HL-60 (cell line): ENCODE measurements around the gene NMUR2.

Experiments
- DNase-seq, 2 experiments: peaks; one replicate each; pipeline ENCODE4 v3.0.0-alpha.2; 2010 to 2020; ENCODE audit warnings: low read depth in 1 of 2, low spot score in 1 of 2
- H3K27ac ChIP-seq: fragments of 250-450 bp; sonication (Bioruptor Pico); replicated peaks from 2 replicates; pipeline ENCODE4 v1.5.1; 2020; ENCODE audit warnings: mild to moderate bottlenecking, moderate library complexity
- H3K27me3 ChIP-seq: fragments of 250-450 bp; sonication (Bioruptor Pico); 2 replicates; pipeline ENCODE4 v1.5.1; 2021; ENCODE audit warnings: mild to moderate bottlenecking, moderate library complexity; ENCODE audit not compliant: insufficient read depth, poor library complexity, severe bottlenecking
- H3K4me3 ChIP-seq: replicated peaks from 2 replicates; pipeline ENCODE4 v1.5.1; 2011; ENCODE audit warnings: mild to moderate bottlenecking, control low read depth, low read length; ENCODE audit not compliant: insufficient read depth
- GABPA ChIP-seq: IDR thresholded peaks from 2 replicates; pipeline ENCODE4 v1.6.1; 2012; ENCODE audit warnings: low read depth
- POLR2AphosphoS5 ChIP-seq: IDR thresholded peaks from 2 replicates; pipeline ENCODE4 v1.6.1; 2012; ENCODE audit warnings: low read depth
- SPI1 ChIP-seq: IDR thresholded peaks from 2 replicates; pipeline ENCODE4 v1.6.1; 2012; ENCODE audit warnings: low read depth, mild to moderate bottlenecking, borderline replicate concordance
- TF ChIP-seq, protein P1 (sequence below): IDR thresholded peaks from one replicate; pipeline ENCODE4 v1.5.1; 2011; ENCODE audit warnings: low read length, control low read depth, inconsistent platforms; ENCODE audit not compliant: insufficient read depth
- TF ChIP-seq, protein P2 (sequence below): IDR thresholded peaks from 2 replicates; pipeline ENCODE4 v1.6.1; 2012; ENCODE audit warnings: low read depth; ENCODE audit not compliant: insufficient replicate concordance

The NMUR2 gene

GRCh38 chr5:152403046-152403445, 2.0 kb downstream of the NMUR2 start:
- Histone ChIP-seq H3K4me3 (no peak overlapping the region), H3K27ac (no peak overlapping the region), H3K27me3 (no peaks in the 10 kb centered on the region)
- TF ChIP-seq, protein P1, sequence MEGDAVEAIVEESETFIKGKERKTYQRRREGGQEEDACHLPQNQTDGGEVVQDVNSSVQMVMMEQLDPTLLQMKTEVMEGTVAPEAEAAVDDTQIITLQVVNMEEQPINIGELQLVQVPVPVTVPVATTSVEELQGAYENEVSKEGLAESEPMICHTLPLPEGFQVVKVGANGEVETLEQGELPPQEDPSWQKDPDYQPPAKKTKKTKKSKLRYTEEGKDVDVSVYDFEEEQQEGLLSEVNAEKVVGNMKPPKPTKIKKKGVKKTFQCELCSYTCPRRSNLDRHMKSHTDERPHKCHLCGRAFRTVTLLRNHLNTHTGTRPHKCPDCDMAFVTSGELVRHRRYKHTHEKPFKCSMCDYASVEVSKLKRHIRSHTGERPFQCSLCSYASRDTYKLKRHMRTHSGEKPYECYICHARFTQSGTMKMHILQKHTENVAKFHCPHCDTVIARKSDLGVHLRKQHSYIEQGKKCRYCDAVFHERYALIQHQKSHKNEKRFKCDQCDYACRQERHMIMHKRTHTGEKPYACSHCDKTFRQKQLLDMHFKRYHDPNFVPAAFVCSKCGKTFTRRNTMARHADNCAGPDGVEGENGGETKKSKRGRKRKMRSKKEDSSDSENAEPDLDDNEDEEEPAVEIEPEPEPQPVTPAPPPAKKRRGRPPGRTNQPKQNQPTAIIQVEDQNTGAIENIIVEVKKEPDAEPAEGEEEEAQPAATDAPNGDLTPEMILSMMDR = no peak
- DNase-seq = no peak

DNA sequence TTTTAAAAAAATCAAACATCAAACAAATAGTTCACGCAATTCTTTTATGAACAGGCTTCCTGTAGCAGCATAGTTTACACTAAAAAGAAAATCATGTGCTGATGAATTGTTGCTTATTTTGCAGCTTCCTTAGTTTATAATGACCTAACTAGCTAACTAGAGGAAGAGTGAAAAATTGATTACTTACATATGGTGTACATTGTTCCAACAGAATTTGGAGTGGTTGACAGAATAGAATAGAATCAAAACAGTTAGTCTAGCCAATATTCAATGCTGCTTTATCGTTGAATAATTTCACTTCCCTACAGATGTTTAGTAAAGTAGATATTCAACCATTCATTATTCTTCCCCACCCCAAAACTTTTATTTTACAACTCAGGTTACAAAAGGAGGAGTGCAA, 4.2 kb downstream of the NMUR2 start:
- Histone ChIP-seq H3K4me3 (no peak overlapping the region), H3K27me3 (no peaks in the 10 kb centered on the region), H3K27ac (no peak overlapping the region)
- no peak for TF ChIP-seq GABPA
- TF ChIP-seq, protein P1 = no peak
- TF ChIP-seq, protein P2, sequence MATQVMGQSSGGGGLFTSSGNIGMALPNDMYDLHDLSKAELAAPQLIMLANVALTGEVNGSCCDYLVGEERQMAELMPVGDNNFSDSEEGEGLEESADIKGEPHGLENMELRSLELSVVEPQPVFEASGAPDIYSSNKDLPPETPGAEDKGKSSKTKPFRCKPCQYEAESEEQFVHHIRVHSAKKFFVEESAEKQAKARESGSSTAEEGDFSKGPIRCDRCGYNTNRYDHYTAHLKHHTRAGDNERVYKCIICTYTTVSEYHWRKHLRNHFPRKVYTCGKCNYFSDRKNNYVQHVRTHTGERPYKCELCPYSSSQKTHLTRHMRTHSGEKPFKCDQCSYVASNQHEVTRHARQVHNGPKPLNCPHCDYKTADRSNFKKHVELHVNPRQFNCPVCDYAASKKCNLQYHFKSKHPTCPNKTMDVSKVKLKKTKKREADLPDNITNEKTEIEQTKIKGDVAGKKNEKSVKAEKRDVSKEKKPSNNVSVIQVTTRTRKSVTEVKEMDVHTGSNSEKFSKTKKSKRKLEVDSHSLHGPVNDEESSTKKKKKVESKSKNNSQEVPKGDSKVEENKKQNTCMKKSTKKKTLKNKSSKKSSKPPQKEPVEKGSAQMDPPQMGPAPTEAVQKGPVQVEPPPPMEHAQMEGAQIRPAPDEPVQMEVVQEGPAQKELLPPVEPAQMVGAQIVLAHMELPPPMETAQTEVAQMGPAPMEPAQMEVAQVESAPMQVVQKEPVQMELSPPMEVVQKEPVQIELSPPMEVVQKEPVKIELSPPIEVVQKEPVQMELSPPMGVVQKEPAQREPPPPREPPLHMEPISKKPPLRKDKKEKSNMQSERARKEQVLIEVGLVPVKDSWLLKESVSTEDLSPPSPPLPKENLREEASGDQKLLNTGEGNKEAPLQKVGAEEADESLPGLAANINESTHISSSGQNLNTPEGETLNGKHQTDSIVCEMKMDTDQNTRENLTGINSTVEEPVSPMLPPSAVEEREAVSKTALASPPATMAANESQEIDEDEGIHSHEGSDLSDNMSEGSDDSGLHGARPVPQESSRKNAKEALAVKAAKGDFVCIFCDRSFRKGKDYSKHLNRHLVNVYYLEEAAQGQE = no peak
- no peak for TF ChIP-seq POLR2AphosphoS5
- no peak for TF ChIP-seq SPI1
- no peak for DNase-seq

DNA sequence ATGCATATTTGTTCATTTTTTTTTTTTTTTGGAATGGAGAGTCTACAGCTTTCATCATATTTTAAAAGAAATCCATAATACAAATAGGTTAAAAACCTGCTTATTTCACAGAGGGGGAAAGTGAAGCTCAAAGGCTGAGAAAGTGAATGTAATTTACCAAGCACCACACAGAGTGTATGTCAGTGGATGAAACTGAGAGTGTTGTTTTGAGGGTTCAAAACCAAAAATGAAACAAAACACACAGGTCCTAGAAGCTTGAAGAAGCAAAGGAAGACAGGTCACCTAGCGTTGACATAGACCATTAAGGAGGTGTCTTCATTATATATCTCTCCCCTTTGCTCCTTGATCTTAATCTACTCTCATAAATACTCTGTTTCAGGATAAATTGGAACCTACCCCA, 7.5 kb downstream of the NMUR2 start:
- DNase-seq = no peak
- TF ChIP-seq, protein P2 = no peak
- TF ChIP-seq GABPA (no peak), SPI1 (no peak), POLR2AphosphoS5 (no peak)
- TF ChIP-seq, protein P1 = no peak
- H3K27me3 ChIP-seq = no peaks in the 10 kb centered on the region
- H3K27ac ChIP-seq = no peak overlapping the region
- H3K4me3 ChIP-seq = no peak overlapping the region

DNA sequence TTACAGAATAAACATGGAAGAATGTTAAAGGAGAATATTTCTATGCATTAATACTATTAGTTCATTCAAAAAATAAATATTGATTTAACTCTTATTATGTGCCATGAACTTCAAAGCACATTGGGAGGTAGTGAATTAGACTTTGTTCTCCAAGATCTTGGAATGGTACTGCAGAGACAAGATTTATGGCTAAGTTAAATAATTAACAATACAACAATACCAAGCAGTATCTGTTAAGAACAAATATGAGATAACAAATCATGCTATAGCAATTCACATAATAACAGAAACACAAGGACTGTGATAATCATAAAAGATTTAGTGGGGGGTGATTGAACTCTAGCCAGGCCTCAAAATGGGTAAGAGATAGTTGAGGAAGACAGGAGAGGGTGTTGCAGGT, 11.6 kb downstream of the NMUR2 start:
- no peaks in the 10 kb centered on the region for H3K27me3 ChIP-seq
- TF ChIP-seq, protein P2 = no peak
- TF ChIP-seq GABPA (no peak), SPI1 (no peak), POLR2AphosphoS5 (no peak)
- TF ChIP-seq, protein P1 = no peak
- DNase-seq = no peak
- H3K27ac ChIP-seq = no peak overlapping the region
- H3K4me3 ChIP-seq = no peak overlapping the region
